H9 (cell line): ENCODE measurements around the gene RNF141. TPM values are rescaled to one million over a fixed set of nuclear protein-coding genes. Genes with fewer than 3 reads are reported as not detected.

Experiments
- DNase-seq: peaks from one replicate; pipeline ENCODE4 v3.0.0-alpha.2; 2017
- H2AFZ ChIP-seq: one replicate; pipeline ENCODE4 v1.6.1; 2013; ENCODE audit warnings: mild to moderate bottlenecking, low read length, control low read depth, moderate library complexity
- H2AK5ac ChIP-seq: 2 replicates; pipeline ENCODE4 v1.6.1; 2013; ENCODE audit warnings: low read length, control low read depth, mixed read lengths; ENCODE audit not compliant: insufficient read length
- H2BK120ac ChIP-seq: one replicate; pipeline ENCODE4 v1.6.1; 2013; ENCODE audit warnings: low read depth, mild to moderate bottlenecking, low read length, control low read depth, inconsistent platforms; ENCODE audit not compliant: poor library complexity, severe bottlenecking
- H2BK12ac ChIP-seq: 2 replicates; pipeline ENCODE4 v1.6.1; 2013; ENCODE audit warnings: low read length, control low read depth, mixed read lengths, low read depth; ENCODE audit not compliant: insufficient read length
- H2BK15ac ChIP-seq: 2 replicates; pipeline ENCODE4 v1.6.1; 2013; ENCODE audit warnings: low read depth, low read length, control low read depth
- H2BK20ac ChIP-seq: one replicate; pipeline ENCODE4 v1.6.1; 2013; ENCODE audit warnings: low read depth, mild to moderate bottlenecking, low read length, control low read depth, inconsistent platforms; ENCODE audit not compliant: poor library complexity, severe bottlenecking
- H2BK5ac ChIP-seq: 2 replicates; pipeline ENCODE4 v1.6.1; 2013; ENCODE audit warnings: low read length, control low read depth, mixed read lengths; ENCODE audit not compliant: insufficient read length
- H3K14ac ChIP-seq: 2 replicates; pipeline ENCODE4 v1.6.1; 2013; ENCODE audit warnings: low read length, control low read depth; ENCODE audit not compliant: insufficient read depth
- H3K18ac ChIP-seq: 2 replicates; pipeline ENCODE4 v1.6.1; 2013; ENCODE audit warnings: low read depth, mild to moderate bottlenecking, mixed read lengths, low read length, control low read depth; ENCODE audit not compliant: insufficient read length
- H3K23ac ChIP-seq: 2 replicates; pipeline ENCODE4 v1.6.1; 2013; ENCODE audit warnings: low read length, control low read depth, mixed read lengths, low read depth; ENCODE audit not compliant: insufficient read length
- H3K23me2 ChIP-seq: 2 replicates; pipeline ENCODE4 v1.6.1; 2013; ENCODE audit warnings: low read depth, mild to moderate bottlenecking, mixed read lengths, low read length, control low read depth; ENCODE audit not compliant: insufficient read length, poor library complexity, severe bottlenecking
- H3K27ac ChIP-seq: 2 replicates; pipeline ENCODE4 v1.5.1; 2013; ENCODE audit warnings: low read length, control low read depth, mixed read lengths, low read depth; ENCODE audit not compliant: insufficient read length
- H3K27me3 ChIP-seq: 2 replicates; pipeline ENCODE4 v1.6.1; 2013; ENCODE audit warnings: low read length, control low read depth, inconsistent platforms; ENCODE audit not compliant: insufficient read depth
- H3K4ac ChIP-seq: 2 replicates; pipeline ENCODE4 v1.6.1; 2013; ENCODE audit warnings: low read depth, mild to moderate bottlenecking, control low read depth, inconsistent platforms, low read length, moderate library complexity
- H3K4me1 ChIP-seq: 2 replicates; pipeline ENCODE4 v1.6.1; 2013; ENCODE audit warnings: low read length, control low read depth, inconsistent platforms; ENCODE audit not compliant: insufficient read depth
- H3K4me2 ChIP-seq: 2 replicates; pipeline ENCODE4 v1.6.1; 2013; ENCODE audit warnings: low read length, control low read depth, mixed read lengths; ENCODE audit not compliant: insufficient read length, insufficient read depth
- H3K56ac ChIP-seq: 2 replicates; pipeline ENCODE4 v1.6.1; 2013; ENCODE audit warnings: low read depth, mild to moderate bottlenecking, mixed read lengths, low read length, control low read depth; ENCODE audit not compliant: insufficient read length
- H3K79me1 ChIP-seq: 2 replicates; pipeline ENCODE4 v1.6.1; 2013; ENCODE audit warnings: low read depth, mild to moderate bottlenecking, moderate library complexity, low read length, control low read depth, inconsistent platforms; ENCODE audit not compliant: insufficient read depth, poor library complexity, severe bottlenecking
- H3K79me2 ChIP-seq: 2 replicates; pipeline ENCODE4 v1.6.1; 2013; ENCODE audit warnings: low read length, control low read depth, inconsistent platforms; ENCODE audit not compliant: insufficient read depth
- H3K9ac ChIP-seq: 2 replicates; pipeline ENCODE4 v1.6.1; 2013; ENCODE audit warnings: low read length, control low read depth, mixed read lengths; ENCODE audit not compliant: insufficient read length; ENCODE audit errors: extremely low read depth
- H3K9me3 ChIP-seq: one replicate; pipeline ENCODE4 v1.6.1; 2013; ENCODE audit warnings: low read depth, low read length, inconsistent platforms; ENCODE audit not compliant: control insufficient read depth
- H3T11ph ChIP-seq: one replicate; pipeline ENCODE4 v1.6.1; 2013; ENCODE audit warnings: mild to moderate bottlenecking, low read length, control low read depth, inconsistent platforms
- H4K20me1 ChIP-seq: one replicate; pipeline ENCODE4 v1.6.1; 2013; ENCODE audit not compliant: control insufficient read depth, insufficient read length, insufficient read depth
- H4K5ac ChIP-seq: 2 replicates; pipeline ENCODE4 v1.6.1; 2013; ENCODE audit warnings: low read depth, mild to moderate bottlenecking, mixed read lengths, low read length, control low read depth; ENCODE audit not compliant: insufficient read length
- H4K8ac ChIP-seq: replicated peaks from 2 replicates; pipeline ENCODE4 v1.6.1; 2013; ENCODE audit warnings: low read length, control low read depth, mixed read lengths, low read depth; ENCODE audit not compliant: insufficient read length
- H4K91ac ChIP-seq: 2 replicates; pipeline ENCODE4 v1.6.1; 2013; ENCODE audit warnings: low read depth, mild to moderate bottlenecking, moderate library complexity, mixed read lengths, low read length, control low read depth; ENCODE audit not compliant: insufficient read length
- H3K27ac Mint-ChIP-seq, 3 experiments: 2 replicates in 2 of 3; 3 replicates in 1 of 3; pipeline ENCODE4 v1.8.0; 2020 to 2021; ENCODE audit warnings: mixed read lengths in 3 of 3, mild to moderate bottlenecking in 1 of 3, moderate library complexity in 1 of 3
- H3K27me3 Mint-ChIP-seq: 2 replicates; pipeline ENCODE4 v1.8.0; 2021; ENCODE audit warnings: low read depth, mild to moderate bottlenecking, moderate library complexity, mixed read lengths
- H3K36me3 Mint-ChIP-seq, 3 experiments: 2 replicates in 2 of 3; 3 replicates in 1 of 3; pipeline ENCODE4 v1.8.0; 2020 to 2021; ENCODE audit warnings: low read depth in 3 of 3, mixed read lengths in 3 of 3; ENCODE audit not compliant: insufficient read depth in 1 of 3
- H3K4me1 Mint-ChIP-seq, 2 experiments: 2 replicates each; pipeline ENCODE4 v1.8.0; 2020; ENCODE audit warnings: mixed read lengths in 2 of 2
- H3K4me3 Mint-ChIP-seq, 2 experiments: 2 replicates in 1 of 2; 3 replicates in 1 of 2; pipeline ENCODE4 v1.8.0; 2020 to 2021; ENCODE audit warnings: mild to moderate bottlenecking in 2 of 2, mixed read lengths in 2 of 2, moderate library complexity in 1 of 2
- H3K9me3 Mint-ChIP-seq, 2 experiments: 2 replicates in 1 of 2; 3 replicates in 1 of 2; pipeline ENCODE4 v1.8.0; 2020; ENCODE audit warnings: mild to moderate bottlenecking in 2 of 2, mixed read lengths in 2 of 2, moderate library complexity in 1 of 2
- WGBS: extraction: QIAGEN DNeasy Blood & Tissue Kit; methylation state at CpG from one replicate; pipeline ENCODE4 v1.1.7; 2013; ENCODE audit warnings: missing lambda C conversion rate, low lambda C conversion rate, mixed read lengths; ENCODE audit not compliant: insufficient read length; ENCODE audit errors: extremely low coverage; 5-methylcytosine and 5-hydroxymethylcytosine counted together
- total RNA-seq: library from RNA; stranded (reverse); gene quantifications from 2 replicates; pipeline ENCODE4 v1.2.1, GENCODE V29; 2021
- TF ChIP-seq, protein P1 (sequence below): fragments of 200-600 bp; sonication (generic); conservative IDR thresholded peaks from 3 replicates; pipeline ENCODE4 v1.8.0; 2021; ENCODE audit warnings: antibody characterized with exemption, mild to moderate bottlenecking

The RNF141 gene
- total RNA-seq, 1 experiment from 2014 or later = 24.7 TPM

- peaks cover 11% of the 10 kb centered on the region; the same call in 1 of the 2 replicates for H3K4me1 ChIP-seq
- H4K20me1 ChIP-seq = no peaks in the 10 kb centered on the region
- no peak overlapping the region for H2BK15ac ChIP-seq
- no peak overlapping the region for H2AK5ac ChIP-seq
- H3K27me3 Mint-ChIP-seq = no peaks in the 10 kb centered on the region
- H4K91ac ChIP-seq = no peak overlapping the region
- no peak overlapping the region for H3K9ac ChIP-seq
- H4K5ac ChIP-seq = no peak overlapping the region
- no peak overlapping the region for H3K27ac Mint-ChIP-seq
- no peak overlapping the region for H3K14ac ChIP-seq
- WGBS = no CpG with 5 or more reads among the region's 2 CpGs
- no peak overlapping the region for H2BK5ac ChIP-seq
- no peak overlapping the region for H3K4me3 Mint-ChIP-seq
- H3K79me2 ChIP-seq = no peaks in the 10 kb centered on the region
- no peak overlapping the region for H3K4me2 ChIP-seq
- H3K27me3 ChIP-seq = no peaks in the 10 kb centered on the region
- no peak overlapping the region for H3K23ac ChIP-seq
- H3K79me1 ChIP-seq = no peaks in the 10 kb centered on the region
- H2AFZ ChIP-seq = no peak overlapping the region
- no peak overlapping the region for H4K8ac ChIP-seq
- H3K4me1 Mint-ChIP-seq = peaks cover 21 to 22% of the 10 kb centered on the region in 2 experiments
- no peaks in the 10 kb centered on the region for H3K9me3 Mint-ChIP-seq
- H3T11ph ChIP-seq = no peak overlapping the region
- no peak overlapping the region for H3K18ac ChIP-seq
- no peak overlapping the region for H3K27ac ChIP-seq
- H3K9me3 ChIP-seq = no peaks in the 10 kb centered on the region
- TF ChIP-seq, protein P1, sequence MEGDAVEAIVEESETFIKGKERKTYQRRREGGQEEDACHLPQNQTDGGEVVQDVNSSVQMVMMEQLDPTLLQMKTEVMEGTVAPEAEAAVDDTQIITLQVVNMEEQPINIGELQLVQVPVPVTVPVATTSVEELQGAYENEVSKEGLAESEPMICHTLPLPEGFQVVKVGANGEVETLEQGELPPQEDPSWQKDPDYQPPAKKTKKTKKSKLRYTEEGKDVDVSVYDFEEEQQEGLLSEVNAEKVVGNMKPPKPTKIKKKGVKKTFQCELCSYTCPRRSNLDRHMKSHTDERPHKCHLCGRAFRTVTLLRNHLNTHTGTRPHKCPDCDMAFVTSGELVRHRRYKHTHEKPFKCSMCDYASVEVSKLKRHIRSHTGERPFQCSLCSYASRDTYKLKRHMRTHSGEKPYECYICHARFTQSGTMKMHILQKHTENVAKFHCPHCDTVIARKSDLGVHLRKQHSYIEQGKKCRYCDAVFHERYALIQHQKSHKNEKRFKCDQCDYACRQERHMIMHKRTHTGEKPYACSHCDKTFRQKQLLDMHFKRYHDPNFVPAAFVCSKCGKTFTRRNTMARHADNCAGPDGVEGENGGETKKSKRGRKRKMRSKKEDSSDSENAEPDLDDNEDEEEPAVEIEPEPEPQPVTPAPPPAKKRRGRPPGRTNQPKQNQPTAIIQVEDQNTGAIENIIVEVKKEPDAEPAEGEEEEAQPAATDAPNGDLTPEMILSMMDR = no peak
- no peak overlapping the region for H2BK20ac ChIP-seq
- no peak overlapping the region for H3K56ac ChIP-seq
- H2BK120ac ChIP-seq = no peak overlapping the region
- no peak overlapping the region for H3K4ac ChIP-seq
- H3K23me2 ChIP-seq = no peaks in the 10 kb centered on the region
- DNase-seq = no peak
- no peaks in the 10 kb centered on the region for H3K36me3 Mint-ChIP-seq
- no peak overlapping the region for H2BK12ac ChIP-seq
These were observed 31.5 kb upstream of the RNF141 start for GRCh38 chr11:10572533-10572932.
